ENCODE data around the gene TMEM86A. TPM values are rescaled to one million over a fixed set of nuclear protein-coding genes. Genes with fewer than 3 reads are reported as not detected.

The TMEM86A gene
- total RNA-seq, 2 experiments from 2014 or later: 0.11 to 0.34 TPM

GRCh38 chr11:18754308-18754707 lies 55.7 kb downstream of the TMEM86A start:
- CTCF ChIA-PET: interaction anchor here (1.5 kb wide), 1 partner anchor 23 kb away, joined by 3 read pairs; no protein-coding TSS in a partner anchor
- Mint-ChIP-seq H3K9me3 (no peaks in the 10 kb centered on the region), H3K4me3 (no peak overlapping the region), H3K4me1 (ENCODE audit: low read depth) (no peaks in the 10 kb centered on the region), H3K27me3 (peaks cover 1% of the 10 kb centered on the region), H3K36me3 (ENCODE audit: low read depth) (no peaks in the 10 kb centered on the region), H3K27ac (no peak overlapping the region)
- ATAC-seq (peak; percentile 68), DNase-seq (peak; percentile 19)
- no peak for TF ChIP-seq CTCF (IDR thresholded peaks at IDR 0.05)
- POLR2A ChIA-PET: interaction anchor here (0.5 kb wide), 1 partner anchor 23 kb away, joined by 3 read pairs; no protein-coding TSS in a partner anchor
- intact Hi-C loops (cut with micrococcal nuclease): no loop called here

Other genes starting within 250 kb of the TMEM86A start
- gene LDHAL6A, start 242.9 kb upstream of the TMEM86A start, total RNA-seq: not detected
- 10 to 100 TPM; 34.0 to 37.4 TPM for gene TSG101, start 171.8 kb upstream of the TMEM86A start, total RNA-seq
- 10 to 100 TPM; 13.9 to 22.8 TPM for gene UEVLD, start 110.0 kb upstream of the TMEM86A start, total RNA-seq
- gene MISFA, start 99.0 kb upstream of the TMEM86A start, total RNA-seq: 1 to 10 TPM in 1 of 2 experiments, under 1 TPM in 1; 0.67 to 1.1 TPM
- gene SPTY2D1, start 64.4 kb upstream of the TMEM86A start, total RNA-seq: 10 to 100 TPM; 21.3 TPM
- gene IGSF22, start 27.4 kb downstream of the TMEM86A start, total RNA-seq: 1 to 10 TPM in 1 of 2 experiments, under 1 TPM in 1; 0.43 to 1.4 TPM
- gene PTPN5, start 93.0 kb downstream of the TMEM86A start, total RNA-seq: not detected
- not detected for gene MRGPRX1, start 240.6 kb downstream of the TMEM86A start, total RNA-seq

Data from activated CD8-positive, alpha-beta T cell treated with anti-CD3 and anti-CD28 coated beads for 36 hours (primary cell).